NCI-H1436 (cell line): ENCODE measurements around the gene CHSY1.
"Not testable (repeated sequence)": the region's sequence is repeated elsewhere in the genome, so short reads cannot be mapped to it uniquely, and the experiment has no call there.

Experiments used
- DNase-seq: peaks from one replicate; lab custom pipeline; 2025; lab: John Stamatoyannopoulos, UW

Gene CHSY1, protein sequence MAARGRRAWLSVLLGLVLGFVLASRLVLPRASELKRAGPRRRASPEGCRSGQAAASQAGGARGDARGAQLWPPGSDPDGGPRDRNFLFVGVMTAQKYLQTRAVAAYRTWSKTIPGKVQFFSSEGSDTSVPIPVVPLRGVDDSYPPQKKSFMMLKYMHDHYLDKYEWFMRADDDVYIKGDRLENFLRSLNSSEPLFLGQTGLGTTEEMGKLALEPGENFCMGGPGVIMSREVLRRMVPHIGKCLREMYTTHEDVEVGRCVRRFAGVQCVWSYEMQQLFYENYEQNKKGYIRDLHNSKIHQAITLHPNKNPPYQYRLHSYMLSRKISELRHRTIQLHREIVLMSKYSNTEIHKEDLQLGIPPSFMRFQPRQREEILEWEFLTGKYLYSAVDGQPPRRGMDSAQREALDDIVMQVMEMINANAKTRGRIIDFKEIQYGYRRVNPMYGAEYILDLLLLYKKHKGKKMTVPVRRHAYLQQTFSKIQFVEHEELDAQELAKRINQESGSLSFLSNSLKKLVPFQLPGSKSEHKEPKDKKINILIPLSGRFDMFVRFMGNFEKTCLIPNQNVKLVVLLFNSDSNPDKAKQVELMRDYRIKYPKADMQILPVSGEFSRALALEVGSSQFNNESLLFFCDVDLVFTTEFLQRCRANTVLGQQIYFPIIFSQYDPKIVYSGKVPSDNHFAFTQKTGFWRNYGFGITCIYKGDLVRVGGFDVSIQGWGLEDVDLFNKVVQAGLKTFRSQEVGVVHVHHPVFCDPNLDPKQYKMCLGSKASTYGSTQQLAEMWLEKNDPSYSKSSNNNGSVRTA

DNA sequence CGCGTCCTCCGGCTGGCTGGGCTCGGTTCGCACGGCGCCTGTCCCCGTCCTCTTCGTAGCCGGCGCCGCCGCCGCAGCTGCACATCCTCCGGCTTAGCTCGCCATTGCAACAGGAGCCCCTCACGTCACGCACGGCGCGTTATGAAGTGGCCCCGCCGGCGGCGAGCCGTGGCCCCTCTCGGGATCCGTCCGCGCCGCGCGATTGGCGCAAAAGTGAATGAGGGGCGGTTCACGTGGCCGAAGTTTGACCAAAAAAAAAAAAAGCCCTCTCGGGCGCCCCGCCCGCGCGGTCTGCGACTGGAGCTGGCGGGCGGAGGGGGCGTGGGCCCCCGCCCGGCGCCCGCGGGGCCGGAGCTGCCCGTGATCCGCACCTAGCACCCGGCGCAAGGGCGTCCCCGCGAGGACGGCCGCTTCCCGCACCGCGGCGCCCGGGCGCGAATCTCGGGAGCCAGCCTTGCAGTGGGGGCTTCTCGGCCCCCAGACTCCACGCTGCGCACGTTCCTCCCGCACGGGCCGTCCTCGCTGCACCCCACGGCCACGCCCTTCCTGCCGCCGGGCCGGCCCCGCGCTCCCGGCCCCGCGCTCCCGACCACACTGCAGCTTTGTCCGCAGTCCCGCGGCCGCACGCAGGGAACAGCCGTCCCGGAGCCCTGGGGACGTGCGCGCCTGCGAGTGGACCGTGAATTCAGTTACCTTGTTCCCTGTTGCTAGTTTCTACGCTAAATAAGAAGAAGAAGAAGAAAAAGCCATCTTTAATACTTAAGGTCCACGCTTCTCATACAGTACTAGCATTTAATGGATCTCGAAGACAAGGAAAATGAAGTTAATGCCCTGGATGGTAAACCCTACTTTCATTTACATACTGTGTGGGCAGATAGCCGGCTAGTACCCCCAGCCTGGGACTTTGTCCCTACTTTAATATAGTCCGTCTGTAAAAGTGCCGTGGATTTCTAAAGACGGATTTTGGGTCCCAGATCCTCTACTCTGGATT is at the start of gene CHSY1:
TSS of gene CHSY1 (minus strand) at position 219 of the 991 bp plus-strand sequence. CDS start 592 bp downstream, outside the sequence.
- no peak for DNase-seq

GRCh38 chr15:101296418-101297405 is 44.9 kb upstream of the CHSY1 start:
- no peak for DNase-seq

GRCh38 chr15:101295607-101296161 is 43.8 kb upstream of the CHSY1 start:
- DNase-seq, result no peak

DNA sequence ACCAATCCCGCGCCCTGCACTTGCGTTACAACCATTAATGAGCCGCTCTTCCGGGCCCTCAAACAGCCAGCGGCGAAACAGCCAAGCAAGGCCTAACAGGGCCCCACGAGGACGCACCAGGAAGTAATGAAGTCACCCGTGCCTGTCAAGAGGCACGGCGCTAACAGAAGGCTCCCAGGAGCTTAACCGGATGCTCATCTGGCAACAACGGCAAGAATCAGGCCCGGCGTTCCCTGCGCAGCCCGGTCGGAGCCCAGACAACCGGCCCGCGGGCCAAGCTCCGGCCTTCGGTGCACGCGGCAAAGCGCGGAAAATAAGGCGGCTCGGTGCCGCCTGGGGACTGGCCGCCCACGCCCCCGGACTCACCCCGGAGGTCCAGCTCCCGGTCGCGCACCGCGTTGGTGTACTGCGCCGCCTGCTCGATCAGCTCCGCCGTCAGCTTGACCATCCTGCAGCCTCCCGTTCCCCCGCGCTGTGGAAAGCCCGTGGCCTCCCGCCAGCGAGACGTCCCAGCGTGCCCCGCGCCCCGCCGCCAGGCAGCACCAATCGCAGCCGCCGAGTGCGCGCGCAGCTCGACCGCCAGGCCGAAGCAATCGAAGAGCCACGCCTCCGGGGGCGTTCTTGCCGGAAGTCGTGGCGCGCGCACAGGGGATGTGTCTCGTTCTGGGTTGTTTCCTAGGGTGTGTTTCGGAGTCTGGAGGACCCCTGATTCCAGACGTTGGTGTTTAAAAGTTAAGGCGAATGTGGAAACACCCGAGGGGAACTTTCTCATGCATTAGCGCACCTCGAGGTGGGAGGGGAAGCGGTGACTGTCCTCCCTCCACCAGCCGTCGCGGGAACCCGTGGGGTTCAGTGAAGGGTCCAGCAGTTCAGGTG is 43.1 kb upstream of the CHSY1 start, which contains the start of gene SNRPA1:
TSS of gene SNRPA1 (minus strand) at position 518 of the 876 bp plus-strand sequence. CDS start at position 448, 70 bp downstream.
- peak; percentile 79 for DNase-seq

DNA sequence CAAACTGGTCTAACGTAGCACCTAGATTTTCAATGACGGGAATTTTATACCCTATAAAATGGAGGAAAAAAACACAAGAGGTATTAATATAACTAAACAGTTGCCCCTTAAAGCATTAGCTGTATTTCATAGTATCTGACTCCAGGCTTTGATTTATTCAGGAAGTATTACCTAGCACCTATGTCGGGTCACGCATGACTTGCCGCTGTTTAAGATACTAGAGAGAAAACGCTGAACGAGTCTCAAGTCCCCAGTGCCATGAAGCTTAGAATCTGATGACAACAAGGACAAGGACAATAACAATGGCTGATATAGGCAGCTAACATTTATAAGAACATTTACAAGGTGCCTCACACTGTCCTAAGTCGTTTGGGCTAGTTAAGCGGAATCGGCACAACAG is 41.3 kb upstream of the CHSY1 start:
- no peak for DNase-seq

DNA sequence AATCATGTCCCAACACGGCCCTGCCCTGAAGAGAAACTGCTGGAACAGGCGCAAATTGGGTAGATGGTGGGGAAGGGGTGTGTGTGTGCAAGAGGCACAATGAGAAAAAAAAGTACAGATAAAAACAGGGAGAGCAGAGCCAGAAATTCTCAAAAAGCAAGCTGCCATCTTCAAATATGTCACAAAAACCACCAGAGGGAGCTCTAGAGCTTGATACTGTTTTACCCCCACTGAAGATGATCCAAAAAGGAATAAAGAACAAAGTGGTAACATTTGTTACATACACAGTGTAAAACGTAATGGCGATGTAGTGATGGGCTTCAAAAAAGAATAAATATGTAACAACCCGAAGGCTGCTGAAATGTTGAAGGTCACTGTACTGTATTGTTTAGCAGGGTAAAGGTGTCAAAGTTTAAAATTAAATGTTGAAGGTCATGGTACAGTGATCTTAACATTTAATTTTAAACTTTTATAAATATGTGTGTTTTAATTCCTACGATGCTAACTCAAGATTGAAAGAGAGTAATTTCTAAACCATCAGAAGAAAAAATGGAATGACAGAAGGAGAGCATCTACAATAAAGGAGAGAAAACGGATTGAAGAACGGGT is 37.2 kb upstream of the CHSY1 start:
- peak; percentile 21 for DNase-seq

GRCh38 chr15:101287342-101287741 is 35.5 kb upstream of the CHSY1 start:
- not testable (repeated sequence) for DNase-seq

- DNase-seq, result no peak
Measured at GRCh38 chr15:101286471-101287114, 34.7 kb upstream of the CHSY1 start.

DNA sequence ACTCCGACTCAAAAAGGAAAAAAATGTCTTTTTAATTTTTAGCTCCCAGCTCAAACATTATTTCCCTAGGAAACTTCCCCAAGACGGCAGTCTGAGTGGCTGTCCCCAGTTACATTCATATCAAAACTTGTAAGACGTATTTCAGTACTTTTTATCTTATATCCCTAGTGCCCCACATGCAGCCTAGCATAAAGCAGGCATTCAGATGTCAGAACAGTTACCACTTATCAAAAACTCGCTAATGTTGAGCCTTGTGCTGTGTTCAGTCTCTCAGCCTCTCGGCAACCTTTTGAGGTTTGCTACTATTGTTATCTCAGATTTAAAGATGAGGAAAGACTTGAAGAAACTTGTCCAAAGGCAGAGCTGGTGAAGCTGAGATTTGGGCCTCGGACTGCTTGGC is 32.1 kb upstream of the CHSY1 start:
- DNase-seq, result no peak

DNA sequence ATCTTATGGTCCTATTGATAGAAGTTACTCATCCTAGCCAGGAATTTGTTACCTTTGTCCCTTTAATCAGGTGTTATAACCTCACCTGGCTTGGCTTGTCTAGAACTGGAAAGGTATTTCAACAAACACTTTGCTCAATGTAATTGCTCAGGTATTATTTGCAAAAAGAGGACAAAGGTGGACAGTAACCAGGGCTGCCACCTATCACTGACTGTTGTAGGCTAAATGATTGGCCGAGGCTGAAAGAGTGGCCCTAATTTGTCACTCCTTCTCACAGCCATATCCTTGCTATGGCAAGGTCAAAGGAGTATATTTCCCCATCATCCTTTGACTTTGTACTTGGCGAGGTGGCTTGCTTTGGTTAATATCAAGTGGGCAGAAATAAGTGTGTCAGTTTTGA is 28.2 kb upstream of the CHSY1 start:
- DNase-seq, result no peak

DNA sequence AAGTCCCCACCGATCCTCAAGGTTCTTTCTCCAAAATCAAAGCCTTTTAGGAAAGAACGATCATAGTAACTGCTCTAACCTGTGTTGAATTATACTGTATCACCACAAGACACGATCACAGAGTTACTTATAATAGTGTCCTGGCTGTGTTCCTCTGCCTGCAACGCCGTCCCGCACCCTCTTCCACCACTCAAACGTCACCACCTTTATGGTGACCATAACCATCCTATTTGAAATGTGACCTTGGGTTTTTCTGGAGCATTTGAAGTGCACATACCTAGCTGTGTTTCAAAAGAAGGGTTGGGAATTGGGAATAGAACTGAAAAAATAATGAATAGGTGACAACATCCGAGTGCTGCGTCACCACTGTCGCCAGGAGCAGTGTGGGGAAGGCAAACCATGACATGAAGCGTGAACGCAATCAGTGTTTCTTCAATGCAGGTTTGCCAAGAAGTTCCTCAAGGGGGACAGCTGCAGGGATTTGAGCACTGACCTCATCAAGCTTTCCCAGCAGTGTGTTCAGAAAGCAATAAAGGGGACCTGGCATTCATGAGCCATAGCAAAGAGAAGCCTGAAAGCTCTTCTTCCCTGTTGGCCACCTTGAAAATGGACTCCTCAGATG is 26.2 kb upstream of the CHSY1 start:
- no peak for DNase-seq

GRCh38 chr15:101277038-101277822 is 25.4 kb upstream of the CHSY1 start, which contains the start of gene SELENOS:
Gene SELENOS, minus strand, starts transcription at chr15:101277485. Its CDS starts 68 bp downstream, at chr15:101277417.
- peak; percentile 61 for DNase-seq

DNA sequence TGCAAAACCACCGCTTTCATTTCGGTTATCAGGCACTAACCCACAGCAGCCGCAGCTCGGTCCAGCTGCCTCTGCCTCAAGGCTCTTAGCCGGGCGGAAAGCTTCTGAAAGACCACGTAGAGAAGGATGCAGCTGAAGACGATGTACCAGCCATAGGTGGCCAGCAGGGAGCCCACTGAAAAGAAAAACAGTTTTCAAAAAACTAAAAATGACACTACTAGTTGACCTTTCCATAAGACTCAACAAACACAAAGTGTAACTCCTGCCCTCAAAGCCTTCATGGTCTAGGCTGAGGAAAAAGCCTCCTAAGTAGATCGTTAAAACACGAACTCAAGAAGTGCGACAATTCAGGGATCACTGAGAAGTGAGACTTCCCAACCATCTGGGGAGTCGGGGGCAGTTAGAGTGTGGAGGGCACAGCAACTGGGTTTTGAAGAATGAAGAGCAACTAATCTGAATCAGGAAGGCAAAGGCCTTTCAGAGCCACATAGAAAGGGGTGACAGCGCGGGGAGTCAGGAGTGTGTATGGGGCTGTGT is 24.7 kb upstream of the CHSY1 start:
- DNase-seq, result no peak

- no peak for DNase-seq
Measured at GRCh38 chr15:101275018-101275417, 23.2 kb upstream of the CHSY1 start.

DNA sequence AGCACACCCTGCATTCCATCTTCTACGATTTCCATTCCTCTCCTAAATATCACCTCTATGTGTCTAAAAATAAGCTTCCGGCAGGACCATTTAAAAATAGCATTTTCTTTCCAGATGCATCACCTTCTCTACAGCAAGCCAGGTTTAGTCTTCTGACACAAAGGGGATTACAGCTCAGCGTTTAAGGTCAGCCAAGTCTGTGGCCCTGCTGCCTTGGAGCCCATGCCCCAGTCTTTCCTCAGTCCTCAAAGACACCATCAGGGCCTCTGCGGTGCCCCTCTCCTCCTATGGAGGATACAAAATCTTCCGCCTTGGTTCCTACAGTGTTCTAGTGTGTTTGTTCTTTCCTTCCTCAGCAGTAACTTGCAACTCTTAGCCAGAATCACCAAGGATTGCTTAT is 21.7 kb upstream of the CHSY1 start:
- no peak for DNase-seq

DNA sequence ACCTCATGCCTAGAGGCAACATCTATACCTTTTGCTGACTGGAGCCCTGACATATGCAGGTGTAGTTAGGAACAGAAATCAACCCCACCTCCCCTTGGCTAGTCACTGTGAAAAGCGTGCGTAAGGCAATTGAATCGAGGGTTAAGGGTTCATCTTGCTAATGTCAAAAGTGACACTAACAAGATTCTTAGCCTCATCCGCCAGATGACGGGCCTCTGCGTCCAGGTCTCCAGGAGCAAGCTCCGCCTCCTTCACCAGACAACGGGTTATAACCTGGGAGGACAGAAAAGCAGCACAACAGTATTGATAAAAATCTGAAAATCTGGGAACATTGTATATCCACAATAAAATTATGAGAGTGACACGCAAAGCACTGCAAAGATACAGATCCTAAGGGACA is 20.7 kb upstream of the CHSY1 start:
- no peak for DNase-seq
